DOHH2 (cell line): Measurements from ENCODE around the gene AFAP1.

Experiments used
- H3F3A ChIP-seq: fragments of 200-600 bp; sonication (generic), shearing (Covaris generic); 2 replicates; pipeline ENCODE4 v1.6.0; 2016; ENCODE audit warnings: antibody characterized with exemption, mild to moderate bottlenecking; ENCODE audit not compliant: control insufficient read depth, insufficient read depth
- H3K27ac ChIP-seq: fragments of 200-600 bp; sonication (generic); 2 replicates; pipeline ENCODE4 v1.5.1; 2014; ENCODE audit warnings: low read depth, mild to moderate bottlenecking, low read length, moderate library complexity
- H3K27me3 ChIP-seq: fragments of 200-600 bp; sonication (generic); 2 replicates; pipeline ENCODE4 v1.6.1; 2014; ENCODE audit warnings: mild to moderate bottlenecking, low read length, mixed read lengths; ENCODE audit not compliant: control insufficient read depth
- H3K36me3 ChIP-seq: fragments of 200-600 bp; sonication (generic); 2 replicates; pipeline ENCODE4 v1.6.1; 2014; ENCODE audit warnings: mild to moderate bottlenecking, low read length, moderate library complexity, mixed read lengths; ENCODE audit not compliant: control insufficient read depth
- H3K4me1 ChIP-seq: fragments of 200-600 bp; sonication (generic); 2 replicates; pipeline ENCODE4 v1.6.1; 2014; ENCODE audit warnings: mild to moderate bottlenecking, low read length, mixed read lengths; ENCODE audit not compliant: control insufficient read depth
- H3K4me2 ChIP-seq: fragments of 200-600 bp; sonication (generic); 2 replicates; pipeline ENCODE4 v1.6.0; 2014; ENCODE audit warnings: mild to moderate bottlenecking, low read length, moderate library complexity
- H3K4me3 ChIP-seq: fragments of 200-600 bp; sonication (generic); 2 replicates; pipeline ENCODE4 v1.5.1; 2014; ENCODE audit warnings: mild to moderate bottlenecking, low read length, mixed read lengths
- H3K79me2 ChIP-seq: fragments of 200-600 bp; sonication (generic); 2 replicates; pipeline ENCODE4 v1.6.1; 2014; ENCODE audit warnings: mild to moderate bottlenecking, low read length, mixed read lengths; ENCODE audit not compliant: control insufficient read depth
- H3K9me2 ChIP-seq: fragments of 200-600 bp; sonication (generic); replicated peaks from 2 replicates; pipeline ENCODE4 v1.6.1; 2014; ENCODE audit warnings: mild to moderate bottlenecking, low read length, mixed read lengths; ENCODE audit not compliant: control insufficient read depth
- H3K9me3 ChIP-seq: fragments of 200-600 bp; sonication (generic); 2 replicates; pipeline ENCODE4 v1.6.1; 2014; ENCODE audit warnings: antibody characterized with exemption, low read length, mixed read lengths; ENCODE audit not compliant: control insufficient read depth, insufficient read depth
- H4K20me1 ChIP-seq: fragments of 200-600 bp; sonication (generic); 2 replicates; pipeline ENCODE4 v1.6.0; 2014; ENCODE audit warnings: low read depth, mild to moderate bottlenecking, antibody characterized with exemption, low read length, moderate library complexity; ENCODE audit not compliant: control insufficient read depth, insufficient read depth
- EZH2phosphoT487 ChIP-seq: fragments of 200-600 bp; sonication (generic); IDR thresholded peaks from 2 replicates; pipeline ENCODE4 v1.6.1; 2017; ENCODE audit warnings: borderline replicate concordance, mild to moderate bottlenecking, antibody characterized with exemption, low read length, moderate library complexity, mixed read lengths
- TF ChIP-seq, protein P1 (sequence below): fragments of 200-600 bp; sonication (generic); IDR thresholded peaks from one replicate; pipeline ENCODE4 v1.5.1; 2014; ENCODE audit warnings: antibody characterized with exemption, mild to moderate bottlenecking, low read depth, low read length; ENCODE audit not compliant: poor library complexity, severe bottlenecking

AFAP1 gene

GRCh38 chr4:7760706-7761105, 179.0 kb downstream of the AFAP1 start:
- Histone ChIP-seq H3K4me2 (no peak overlapping the region), H3K4me3 (no peak overlapping the region), H3K27me3 (peaks cover 13% of the 10 kb centered on the region), H3K27ac (no peak overlapping the region), H3K9me3 (no peaks in the 10 kb centered on the region), H4K20me1 (no peaks in the 10 kb centered on the region), H3K36me3 (no peaks in the 10 kb centered on the region), H3K79me2 (no peaks in the 10 kb centered on the region), H3K4me1 (peaks cover 9% of the 10 kb centered on the region), H3F3A (no peaks in the 10 kb centered on the region), H3K9me2 (no peaks in the 10 kb centered on the region)
- no peak for TF ChIP-seq EZH2phosphoT487
- TF ChIP-seq, protein P1, sequence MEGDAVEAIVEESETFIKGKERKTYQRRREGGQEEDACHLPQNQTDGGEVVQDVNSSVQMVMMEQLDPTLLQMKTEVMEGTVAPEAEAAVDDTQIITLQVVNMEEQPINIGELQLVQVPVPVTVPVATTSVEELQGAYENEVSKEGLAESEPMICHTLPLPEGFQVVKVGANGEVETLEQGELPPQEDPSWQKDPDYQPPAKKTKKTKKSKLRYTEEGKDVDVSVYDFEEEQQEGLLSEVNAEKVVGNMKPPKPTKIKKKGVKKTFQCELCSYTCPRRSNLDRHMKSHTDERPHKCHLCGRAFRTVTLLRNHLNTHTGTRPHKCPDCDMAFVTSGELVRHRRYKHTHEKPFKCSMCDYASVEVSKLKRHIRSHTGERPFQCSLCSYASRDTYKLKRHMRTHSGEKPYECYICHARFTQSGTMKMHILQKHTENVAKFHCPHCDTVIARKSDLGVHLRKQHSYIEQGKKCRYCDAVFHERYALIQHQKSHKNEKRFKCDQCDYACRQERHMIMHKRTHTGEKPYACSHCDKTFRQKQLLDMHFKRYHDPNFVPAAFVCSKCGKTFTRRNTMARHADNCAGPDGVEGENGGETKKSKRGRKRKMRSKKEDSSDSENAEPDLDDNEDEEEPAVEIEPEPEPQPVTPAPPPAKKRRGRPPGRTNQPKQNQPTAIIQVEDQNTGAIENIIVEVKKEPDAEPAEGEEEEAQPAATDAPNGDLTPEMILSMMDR, result no peak

GRCh38 chr4:7760228-7760627, 179.4 kb downstream of the AFAP1 start:
- H3F3A ChIP-seq, result no peaks in the 10 kb centered on the region
- no peaks in the 10 kb centered on the region for H3K9me3 ChIP-seq
- no peak overlapping the region for H3K27ac ChIP-seq
- H3K27me3 ChIP-seq, result peaks cover 13% of the 10 kb centered on the region
- no peak overlapping the region for H3K4me3 ChIP-seq
- H3K4me1 ChIP-seq, result peaks cover 9% of the 10 kb centered on the region
- no peaks in the 10 kb centered on the region for H4K20me1 ChIP-seq
- TF ChIP-seq, protein P1, result no peak
- TF ChIP-seq EZH2phosphoT487, result no peak
- H3K9me2 ChIP-seq, result no peaks in the 10 kb centered on the region
- no peaks in the 10 kb centered on the region for H3K79me2 ChIP-seq
- no peaks in the 10 kb centered on the region for H3K36me3 ChIP-seq
- H3K4me2 ChIP-seq, result no peak overlapping the region

DNA sequence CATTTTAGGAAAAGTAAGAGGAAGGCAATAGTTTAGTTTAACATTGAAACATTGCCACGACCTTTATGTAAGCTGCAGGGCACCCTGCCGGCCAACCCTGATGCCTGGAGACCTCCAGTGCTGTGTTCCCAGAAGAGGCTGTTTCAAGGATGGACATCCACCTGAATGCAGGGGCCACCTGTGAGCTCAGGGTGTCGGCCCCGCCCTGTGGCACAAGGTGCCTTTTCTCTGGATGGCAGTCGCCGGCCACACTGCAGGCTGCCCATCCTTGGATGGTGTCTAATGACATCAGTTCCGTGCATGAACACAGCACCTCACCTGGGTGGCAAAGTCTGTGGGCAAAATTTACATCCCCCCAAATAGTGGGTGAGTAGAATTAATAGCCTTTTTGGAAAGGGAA, 180.0 kb downstream of the AFAP1 start:
- TF ChIP-seq EZH2phosphoT487, result no peak
- TF ChIP-seq, protein P1, result no peak
- Histone ChIP-seq H3K9me3 (no peaks in the 10 kb centered on the region), H3K36me3 (no peaks in the 10 kb centered on the region), H3K4me2 (peak overlapping the region; percentile 39), H3K79me2 (no peaks in the 10 kb centered on the region), H3K9me2 (no peaks in the 10 kb centered on the region), H4K20me1 (no peaks in the 10 kb centered on the region), H3K4me1 (peaks cover 9% of the 10 kb centered on the region), H3K4me3 (peak overlapping the region; percentile 29), H3K27ac (no peak overlapping the region), H3K27me3 (peaks cover 13% of the 10 kb centered on the region), H3F3A (no peaks in the 10 kb centered on the region)

GRCh38 chr4:7759216-7759615, 180.4 kb downstream of the AFAP1 start:
- peaks cover 13% of the 10 kb centered on the region for H3K27me3 ChIP-seq
- H3K36me3 ChIP-seq, result no peaks in the 10 kb centered on the region
- H3K4me3 ChIP-seq, result peak overlapping the region; percentile 29
- H3F3A ChIP-seq, result no peaks in the 10 kb centered on the region
- TF ChIP-seq, protein P1, result no peak
- TF ChIP-seq EZH2phosphoT487, result no peak
- H3K9me2 ChIP-seq, result no peaks in the 10 kb centered on the region
- no peaks in the 10 kb centered on the region for H3K79me2 ChIP-seq
- no peaks in the 10 kb centered on the region for H3K9me3 ChIP-seq
- no peaks in the 10 kb centered on the region for H4K20me1 ChIP-seq
- no peak overlapping the region for H3K27ac ChIP-seq
- H3K4me2 ChIP-seq, result peak overlapping the region; percentile 39
- H3K4me1 ChIP-seq, result peaks cover 9% of the 10 kb centered on the region
